HUES6 (cell line): ENCODE results near the gene PAPOLG.
"Not testable (repeated sequence)": the region's sequence is repeated elsewhere in the genome, so short reads cannot be mapped to it uniquely, and the experiment has no call there.

ENCODE experiments used
- H3K27ac ChIP-seq: 2 replicates; pipeline ENCODE4 v1.7.0; 2013; ENCODE audit warnings: low read depth, mild to moderate bottlenecking, low read length, inconsistent platforms
- H3K27me3 ChIP-seq: 2 replicates; pipeline ENCODE4 v1.6.1; 2013; ENCODE audit warnings: low read length; ENCODE audit not compliant: control insufficient read depth, insufficient read depth
- H3K36me3 ChIP-seq: 2 replicates; pipeline ENCODE4 v1.6.1; 2013; ENCODE audit warnings: low read length; ENCODE audit not compliant: control insufficient read depth, insufficient read depth
- H3K4me1 ChIP-seq: 2 replicates; pipeline ENCODE4 v1.6.1; 2013; ENCODE audit warnings: low read length; ENCODE audit not compliant: control insufficient read depth, insufficient read depth
- H3K4me3 ChIP-seq: 2 replicates; pipeline ENCODE4 v1.5.1; 2013; ENCODE audit warnings: low read depth, low read length
- H3K9ac ChIP-seq: one replicate; pipeline ENCODE4 v1.6.1; 2013; ENCODE audit warnings: mild to moderate bottlenecking, low read length
- H3K9me3 ChIP-seq: 2 replicates; pipeline ENCODE4 v1.6.1; 2013; ENCODE audit warnings: low read depth, low read length; ENCODE audit not compliant: control insufficient read depth, insufficient read depth

PAPOLG gene

DNA sequence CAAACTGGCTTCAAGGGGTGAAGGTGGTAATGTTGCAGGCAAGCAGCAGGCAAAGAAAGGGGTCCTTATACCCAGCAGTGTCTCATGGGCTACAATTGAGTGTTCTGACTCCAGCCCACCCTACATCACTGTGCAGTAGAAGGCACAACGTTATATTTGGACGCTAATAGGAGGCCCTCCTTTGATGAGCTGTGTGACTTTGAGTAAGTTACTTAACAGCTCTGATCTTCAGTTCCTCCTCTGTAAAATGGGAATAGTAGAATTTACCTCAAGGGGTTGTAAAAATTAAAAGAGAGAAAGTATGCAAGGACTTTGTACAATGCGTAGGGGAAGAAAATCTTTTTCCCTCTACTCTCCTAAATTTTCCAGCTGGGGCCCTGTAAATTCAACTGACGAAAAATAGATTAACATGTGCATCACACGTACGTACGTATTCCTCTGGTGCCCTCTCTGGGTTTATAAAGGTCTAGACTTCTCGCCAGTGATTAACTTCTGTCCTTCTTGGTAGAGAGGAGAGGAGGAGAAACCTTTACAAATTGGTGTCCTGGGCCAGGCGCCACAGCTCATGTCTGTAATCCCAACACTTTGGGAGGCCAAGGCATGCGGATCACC lies 67.7 kb downstream of the PAPOLG start:
- Histone ChIP-seq H3K27ac (no peak overlapping the region), H3K36me3 (no peaks in the 10 kb centered on the region), H3K4me1 (no peaks in the 10 kb centered on the region), H3K4me3 (no peak overlapping the region), H3K9me3 (no peaks in the 10 kb centered on the region), H3K9ac (no peak overlapping the region), H3K27me3 (no peaks in the 10 kb centered on the region)

DNA sequence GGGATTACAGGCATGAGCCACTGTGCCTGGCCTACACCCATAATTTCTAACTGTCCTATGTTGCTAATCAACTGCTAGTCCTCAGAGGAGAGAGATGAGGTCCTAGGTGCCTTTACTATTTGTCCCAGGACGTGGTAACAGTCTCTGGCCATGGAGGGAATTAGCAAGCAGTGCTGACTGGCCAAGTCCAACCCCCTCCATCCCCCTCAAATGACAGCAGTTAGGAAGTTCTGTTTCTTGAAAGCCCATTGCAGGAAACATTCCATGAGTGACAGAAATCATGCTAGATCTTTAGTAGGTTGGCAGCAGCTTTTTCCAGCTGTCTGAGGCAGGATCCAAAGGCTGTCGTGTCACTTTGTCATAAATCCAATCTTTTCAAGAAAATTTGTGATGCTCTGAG lies 69.6 kb downstream of the PAPOLG start:
- H3K9ac ChIP-seq: no peak overlapping the region
- H3K9me3 ChIP-seq: no peaks in the 10 kb centered on the region
- H3K27me3 ChIP-seq: no peaks in the 10 kb centered on the region
- no peaks in the 10 kb centered on the region for H3K4me1 ChIP-seq
- H3K4me3 ChIP-seq: no peak overlapping the region
- H3K36me3 ChIP-seq: no peaks in the 10 kb centered on the region
- H3K27ac ChIP-seq: no peak overlapping the region

DNA sequence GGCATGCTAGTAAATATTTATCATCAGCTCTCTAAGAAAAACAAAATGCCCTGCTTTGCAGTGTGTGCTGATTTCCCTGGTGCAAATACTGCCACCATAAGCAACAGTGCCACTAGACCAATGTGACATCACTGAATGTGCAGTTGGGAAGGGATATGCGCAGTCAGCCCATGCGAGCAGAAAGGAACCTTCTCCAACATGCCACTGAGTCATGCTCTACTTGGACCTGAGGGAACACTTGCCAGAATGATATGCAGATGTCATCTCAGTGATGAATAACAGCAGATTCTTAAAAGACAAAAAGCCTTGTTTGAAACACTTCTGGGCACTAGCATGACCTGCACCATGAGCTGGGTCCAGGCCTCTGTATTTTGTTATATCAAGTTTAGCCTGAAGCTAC lies 70.0 kb downstream of the PAPOLG start:
- no peak overlapping the region for H3K4me3 ChIP-seq
- H3K27me3 ChIP-seq: no peaks in the 10 kb centered on the region
- no peaks in the 10 kb centered on the region for H3K4me1 ChIP-seq
- H3K36me3 ChIP-seq: no peaks in the 10 kb centered on the region
- H3K9ac ChIP-seq: no peak overlapping the region
- H3K9me3 ChIP-seq: no peaks in the 10 kb centered on the region
- H3K27ac ChIP-seq: no peak overlapping the region

DNA sequence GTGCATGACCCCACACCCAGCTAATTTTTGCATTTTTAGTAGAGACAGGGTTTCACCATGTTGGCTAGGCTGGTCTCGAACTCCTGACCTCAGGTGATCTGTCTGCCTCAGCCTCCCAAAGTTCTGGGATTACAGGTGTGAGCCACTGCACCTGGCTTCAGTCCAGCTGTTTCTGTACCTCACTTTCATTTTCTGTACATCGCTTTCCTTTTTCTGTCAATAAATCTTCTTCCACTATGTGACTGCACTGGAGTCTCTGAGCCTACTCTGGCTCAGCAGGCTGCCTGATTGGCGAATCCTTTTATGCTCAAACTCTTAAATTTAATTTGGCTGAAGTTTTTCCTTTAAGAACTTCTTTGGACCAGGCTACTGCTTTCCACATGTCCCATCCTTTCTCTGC lies 70.8 kb downstream of the PAPOLG start:
- H3K4me1 ChIP-seq, H3K9me3 ChIP-seq, H3K4me3 ChIP-seq, H3K27ac ChIP-seq, H3K27me3 ChIP-seq, H3K36me3 ChIP-seq, H3K9ac ChIP-seq: not testable (repeated sequence)

DNA sequence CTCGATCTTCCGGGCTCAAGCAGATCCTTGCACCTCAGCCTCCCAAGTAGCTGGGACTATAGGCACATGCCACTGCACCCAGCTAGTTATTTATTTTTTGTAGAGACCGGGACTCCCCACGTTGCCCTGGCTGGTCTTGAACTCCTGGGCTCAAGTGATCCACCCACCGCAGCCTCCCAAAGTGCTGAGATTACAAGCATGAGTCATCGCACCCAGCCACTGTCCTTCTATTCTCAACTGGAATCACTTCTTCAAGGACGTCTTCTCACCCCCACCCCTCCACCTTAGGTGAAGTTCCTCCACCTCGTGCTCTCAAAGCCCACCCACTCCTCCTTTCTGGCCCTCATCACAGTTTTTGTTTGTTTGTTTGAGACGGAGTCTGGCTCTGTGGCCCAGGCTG lies 71.3 kb downstream of the PAPOLG start:
- Histone ChIP-seq H3K27ac (no peak overlapping the region), H3K4me1 (no peaks in the 10 kb centered on the region), H3K4me3 (no peak overlapping the region), H3K9me3 (no peaks in the 10 kb centered on the region), H3K27me3 (no peaks in the 10 kb centered on the region), H3K9ac (no peak overlapping the region), H3K36me3 (no peaks in the 10 kb centered on the region)

DNA sequence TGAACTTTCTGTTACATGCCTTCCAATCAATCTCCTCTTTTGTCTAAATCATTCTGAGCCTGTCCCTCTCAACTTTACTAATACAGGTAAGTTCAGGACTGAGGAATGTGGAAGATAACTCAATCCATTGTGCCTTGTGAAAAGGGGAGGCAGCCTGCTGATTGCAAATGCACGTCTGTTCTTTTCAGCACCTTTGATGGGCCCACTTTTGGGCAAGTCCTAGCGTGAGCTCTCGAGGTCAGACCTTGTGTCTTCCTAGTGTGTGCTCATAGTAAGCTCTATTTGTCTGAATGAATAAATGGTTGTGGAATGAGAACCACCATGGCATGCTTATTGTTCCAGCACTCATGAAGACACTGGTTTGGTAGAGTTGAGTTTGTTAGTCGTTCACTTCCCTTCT lies 74.9 kb downstream of the PAPOLG start:
- no peaks in the 10 kb centered on the region for H3K4me1 ChIP-seq
- no peaks in the 10 kb centered on the region for H3K9me3 ChIP-seq
- H3K36me3 ChIP-seq: no peaks in the 10 kb centered on the region
- H3K27ac ChIP-seq: no peak overlapping the region
- no peak overlapping the region for H3K9ac ChIP-seq
- peaks cover 17% of the 10 kb centered on the region for H3K27me3 ChIP-seq
- H3K4me3 ChIP-seq: no peak overlapping the region

DNA sequence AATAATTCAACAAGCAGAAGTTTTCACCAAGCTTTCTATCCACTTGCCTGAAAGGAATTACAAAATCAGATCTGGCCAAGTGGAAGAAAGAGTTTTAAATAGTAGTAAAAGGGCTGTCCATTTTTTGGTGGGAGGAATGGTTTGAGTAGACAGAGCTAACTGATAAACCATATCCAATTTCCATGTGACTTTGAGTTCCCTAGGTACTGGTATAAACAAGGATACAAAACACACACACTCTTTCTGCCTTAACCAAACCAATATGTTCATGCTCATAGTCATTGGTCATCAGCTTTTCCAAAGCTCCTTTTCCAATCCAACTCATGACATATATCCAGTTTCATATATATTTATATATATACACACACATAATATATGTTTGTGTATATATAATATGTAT lies 75.9 kb downstream of the PAPOLG start:
- Histone ChIP-seq H3K4me3 (no peak overlapping the region), H3K27ac (no peak overlapping the region), H3K9me3 (no peaks in the 10 kb centered on the region), H3K36me3 (no peaks in the 10 kb centered on the region), H3K4me1 (no peaks in the 10 kb centered on the region), H3K9ac (no peak overlapping the region), H3K27me3 (peaks cover 26% of the 10 kb centered on the region)

DNA sequence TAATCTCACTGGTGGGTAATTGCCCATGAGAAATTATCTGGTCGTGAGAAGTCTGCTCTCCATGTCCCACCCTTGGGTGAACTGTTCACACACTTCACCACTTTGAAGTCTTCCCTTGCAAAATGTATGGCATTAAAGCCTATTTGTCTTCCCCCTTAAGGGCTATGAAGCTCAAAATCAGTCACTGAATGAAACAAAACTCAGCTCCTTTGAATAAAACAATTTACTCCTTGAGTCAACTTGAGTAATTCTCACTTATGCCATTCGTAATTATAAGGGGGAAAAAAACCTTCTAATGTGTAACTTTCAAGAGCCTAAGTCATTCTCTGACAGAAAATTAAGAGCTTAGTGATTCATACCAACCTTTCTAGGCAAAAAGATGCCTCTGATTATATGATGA lies 76.6 kb downstream of the PAPOLG start:
- H3K27me3 ChIP-seq: peaks cover 33% of the 10 kb centered on the region
- H3K4me3 ChIP-seq: no peak overlapping the region
- no peak overlapping the region for H3K27ac ChIP-seq
- H3K36me3 ChIP-seq: no peaks in the 10 kb centered on the region
- no peaks in the 10 kb centered on the region for H3K4me1 ChIP-seq
- H3K9ac ChIP-seq: no peak overlapping the region
- no peaks in the 10 kb centered on the region for H3K9me3 ChIP-seq

DNA sequence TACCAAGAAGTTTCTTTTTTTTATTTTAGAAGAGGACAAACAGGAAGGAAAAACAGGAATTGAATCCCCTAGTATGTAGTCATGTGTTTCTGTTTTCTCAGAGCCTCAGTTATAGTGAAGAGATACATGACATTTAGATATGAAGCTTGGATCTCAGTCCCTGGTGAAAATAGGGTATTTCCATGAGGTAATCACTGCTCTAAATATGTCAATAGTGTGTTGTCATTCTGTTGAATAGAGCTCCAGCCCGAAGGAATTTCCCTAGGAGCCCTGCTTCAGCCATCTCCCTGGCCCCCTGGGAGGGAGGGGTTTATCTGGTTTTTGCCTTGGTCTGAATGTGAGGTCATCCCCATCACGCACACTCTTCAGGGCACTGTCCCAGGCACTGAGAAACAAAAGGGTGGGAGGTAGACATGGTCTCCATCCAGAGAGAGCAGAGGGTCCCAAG lies 78.2 kb downstream of the PAPOLG start:
- no peaks in the 10 kb centered on the region for H3K36me3 ChIP-seq
- H3K4me3 ChIP-seq: no peak overlapping the region
- H3K27ac ChIP-seq: no peak overlapping the region
- peaks cover 47% of the 10 kb centered on the region for H3K27me3 ChIP-seq
- no peaks in the 10 kb centered on the region for H3K9me3 ChIP-seq
- H3K4me1 ChIP-seq: no peaks in the 10 kb centered on the region
- no peak overlapping the region for H3K9ac ChIP-seq

DNA sequence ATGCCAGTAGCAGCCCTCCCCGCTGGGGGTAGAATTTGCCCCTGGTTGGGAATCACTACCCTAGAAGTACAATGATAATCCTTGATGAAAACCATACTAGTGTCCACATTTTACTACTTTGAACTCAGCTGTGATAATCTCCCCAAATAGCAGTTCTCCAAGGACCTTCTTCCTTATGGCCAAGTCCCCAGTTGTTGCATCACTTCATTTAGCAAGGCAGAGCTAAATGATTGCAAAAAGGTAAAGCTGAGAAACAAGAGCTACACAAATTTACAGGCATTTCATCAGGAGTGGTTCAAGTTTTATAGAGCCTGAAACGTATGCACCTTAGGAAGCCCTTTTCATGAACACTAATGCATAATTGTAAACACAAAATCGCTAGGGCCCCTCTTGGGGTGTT lies 80.4 kb downstream of the PAPOLG start:
- no peak overlapping the region for H3K27ac ChIP-seq
- peaks cover 58% of the 10 kb centered on the region for H3K27me3 ChIP-seq
- H3K4me3 ChIP-seq: no peak overlapping the region
- no peaks in the 10 kb centered on the region for H3K4me1 ChIP-seq
- no peaks in the 10 kb centered on the region for H3K9me3 ChIP-seq
- no peaks in the 10 kb centered on the region for H3K36me3 ChIP-seq
- H3K9ac ChIP-seq: no peak overlapping the region

DNA sequence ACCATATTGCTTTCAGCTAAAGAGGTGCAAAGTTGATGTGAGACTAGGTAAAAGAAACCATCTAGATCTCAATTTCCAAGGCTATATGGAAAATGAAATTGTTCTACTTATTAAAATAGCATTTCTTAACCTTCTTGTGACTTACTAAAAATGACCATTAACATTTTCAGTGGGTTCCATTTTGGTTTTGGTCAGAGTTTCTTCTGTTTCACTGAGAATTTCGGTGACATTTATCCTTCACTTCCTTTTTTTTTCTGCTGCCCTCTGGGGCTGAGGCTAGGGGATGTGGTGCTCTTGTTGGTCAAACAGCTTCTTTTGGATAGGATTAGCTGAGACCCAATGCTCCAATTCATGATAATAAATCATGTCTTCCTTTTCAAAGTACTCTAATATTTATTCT lies 81.1 kb downstream of the PAPOLG start:
- no peak overlapping the region for H3K9ac ChIP-seq
- H3K4me3 ChIP-seq: no peak overlapping the region
- peaks cover 58% of the 10 kb centered on the region for H3K27me3 ChIP-seq
- no peaks in the 10 kb centered on the region for H3K36me3 ChIP-seq
- no peaks in the 10 kb centered on the region for H3K4me1 ChIP-seq
- H3K9me3 ChIP-seq: no peaks in the 10 kb centered on the region
- H3K27ac ChIP-seq: no peak overlapping the region

DNA sequence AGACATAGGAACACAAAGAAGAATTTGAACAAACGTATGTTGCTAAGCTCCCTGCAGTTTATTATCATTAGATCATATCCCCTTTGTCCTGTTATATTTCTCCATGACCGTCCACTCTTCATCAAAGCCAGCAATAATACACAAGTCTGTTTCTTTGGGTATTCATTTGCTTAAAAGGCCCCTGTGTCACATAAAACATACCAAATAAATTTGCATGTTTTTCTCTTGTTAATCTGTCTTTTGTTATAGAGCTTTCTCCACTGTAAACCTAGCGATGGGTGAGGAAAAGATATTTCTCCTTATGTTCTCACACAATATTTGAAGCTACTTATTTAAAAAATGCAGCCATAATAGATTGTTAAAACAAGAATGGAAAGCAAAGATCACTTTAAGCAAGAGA lies 82.4 kb downstream of the PAPOLG start:
- H3K9ac ChIP-seq: no peak overlapping the region
- H3K4me1 ChIP-seq: no peaks in the 10 kb centered on the region

More for the DNA sequence above, 82.4 kb downstream of the PAPOLG start:
- Histone ChIP-seq H3K27me3 (peaks cover 58% of the 10 kb centered on the region), H3K27ac (no peak overlapping the region), H3K36me3 (no peaks in the 10 kb centered on the region), H3K9me3 (no peaks in the 10 kb centered on the region), H3K4me3 (no peak overlapping the region)
